ENCODE results near the gene NYNRIN.

GRCh38 chr14:24399447-24399822 is 632 bp downstream of the NYNRIN start:
- TF ChIP-seq CTCF (conservative IDR thresholded peaks at IDR 0.05; ENCODE audit: low read depth in 2 of 2) (no peak), EZH2 (IDR thresholded peaks at IDR 0.05; ENCODE audit: low read depth, unreplicated experiment) (no peak), POLR2AphosphoS5 (IDR thresholded peaks at IDR 0.05; ENCODE audit: low read depth) (no peak), ZNF331 (CRISPR knock-in tag; IDR thresholded peaks at IDR 0.05; ENCODE audit: low read depth) (no peak), ETS1 (IDR thresholded peaks at IDR 0.05) (no peak)

All from GM23338 (cell line).